Measurements from ENCODE around the gene DNM2.

DNA sequence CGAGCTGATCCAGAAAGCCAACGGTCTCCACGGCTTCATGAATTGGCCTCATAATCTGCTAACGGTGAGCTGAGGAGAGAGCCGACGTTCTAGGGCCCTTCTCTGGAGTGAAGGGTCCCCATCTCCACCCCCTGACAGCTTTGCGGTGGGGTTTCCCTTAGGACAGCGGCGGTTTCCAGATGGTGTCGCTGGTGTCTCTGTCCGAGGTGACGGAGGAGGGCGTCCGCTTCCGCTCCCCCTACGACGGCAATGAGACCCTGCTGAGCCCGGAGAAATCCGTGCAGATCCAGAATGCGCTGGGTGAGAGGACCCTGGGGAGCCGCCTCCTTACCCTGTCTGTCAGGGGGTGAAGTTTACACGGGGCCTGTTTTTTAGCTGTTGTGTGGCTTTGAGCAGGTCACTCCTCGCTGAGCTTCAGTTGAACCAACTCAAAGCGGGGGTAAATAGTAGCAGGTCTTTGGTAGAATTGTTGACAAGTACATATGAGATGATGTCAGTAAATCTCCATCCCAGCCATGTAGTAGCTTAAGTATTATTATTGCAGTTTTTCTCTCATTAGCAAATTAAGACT lies 15.8 kb upstream of the DNM2 start:
- TF ChIP-seq, protein P1, sequence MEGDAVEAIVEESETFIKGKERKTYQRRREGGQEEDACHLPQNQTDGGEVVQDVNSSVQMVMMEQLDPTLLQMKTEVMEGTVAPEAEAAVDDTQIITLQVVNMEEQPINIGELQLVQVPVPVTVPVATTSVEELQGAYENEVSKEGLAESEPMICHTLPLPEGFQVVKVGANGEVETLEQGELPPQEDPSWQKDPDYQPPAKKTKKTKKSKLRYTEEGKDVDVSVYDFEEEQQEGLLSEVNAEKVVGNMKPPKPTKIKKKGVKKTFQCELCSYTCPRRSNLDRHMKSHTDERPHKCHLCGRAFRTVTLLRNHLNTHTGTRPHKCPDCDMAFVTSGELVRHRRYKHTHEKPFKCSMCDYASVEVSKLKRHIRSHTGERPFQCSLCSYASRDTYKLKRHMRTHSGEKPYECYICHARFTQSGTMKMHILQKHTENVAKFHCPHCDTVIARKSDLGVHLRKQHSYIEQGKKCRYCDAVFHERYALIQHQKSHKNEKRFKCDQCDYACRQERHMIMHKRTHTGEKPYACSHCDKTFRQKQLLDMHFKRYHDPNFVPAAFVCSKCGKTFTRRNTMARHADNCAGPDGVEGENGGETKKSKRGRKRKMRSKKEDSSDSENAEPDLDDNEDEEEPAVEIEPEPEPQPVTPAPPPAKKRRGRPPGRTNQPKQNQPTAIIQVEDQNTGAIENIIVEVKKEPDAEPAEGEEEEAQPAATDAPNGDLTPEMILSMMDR (IDR thresholded peaks at IDR 0.05; ENCODE audit: low read depth, low read length): peak; percentile 59
- TF ChIP-seq POLR2A (IDR thresholded peaks at IDR 0.05; ENCODE audit: extremely low read depth, insufficient read length): no peak
